ENCODE measurements around the gene SLC39A1. TPM values are rescaled to one million over a fixed set of nuclear protein-coding genes. Genes with fewer than 3 reads are reported as not detected.

Gene SLC39A1
- total RNA-seq, 1 experiment from 2014 or later = 124 TPM

DNA sequence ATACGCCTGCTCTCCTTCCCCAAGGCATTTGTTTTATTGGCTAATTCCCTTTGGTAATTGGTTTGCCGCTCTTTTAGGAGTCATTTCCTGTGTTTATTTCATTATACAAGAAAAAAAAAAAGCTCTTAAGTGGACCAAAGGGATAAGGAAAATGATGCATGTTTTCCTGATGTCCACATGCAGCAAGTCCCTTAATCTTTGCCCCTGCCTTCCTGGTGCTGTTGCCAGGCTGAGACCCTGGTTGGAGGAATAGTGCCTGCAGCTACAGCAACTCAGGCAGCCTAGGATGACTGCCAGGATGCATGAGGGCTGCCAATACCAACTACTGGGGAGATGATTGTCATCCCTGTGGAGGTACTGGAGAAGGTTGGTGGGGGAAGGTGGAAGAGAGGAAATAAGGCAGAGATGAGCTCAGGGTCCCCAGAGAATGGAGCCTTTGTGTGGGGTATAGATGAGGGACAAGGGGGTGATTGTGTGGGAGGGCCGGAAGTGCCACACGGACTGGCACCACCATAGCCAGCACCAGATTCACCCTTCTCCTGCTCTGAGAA is 34.5 kb downstream of the SLC39A1 start:
- no TSS peak for BruUV-seq (replicated peaks)
- H3K4me1 Mint-ChIP-seq (ENCODE audit: insufficient read depth, unreplicated experiment) = peaks cover 2% of the 10 kb centered on the region
- H3K4me3 Mint-ChIP-seq (ENCODE audit: unreplicated experiment) = no peak overlapping the region
- H3K9me3 Mint-ChIP-seq (ENCODE audit: unreplicated experiment) = no peaks in the 10 kb centered on the region
- no peak for DNase-seq (ENCODE audit: unreplicated experiment)
- TF ChIP-seq, protein P1, sequence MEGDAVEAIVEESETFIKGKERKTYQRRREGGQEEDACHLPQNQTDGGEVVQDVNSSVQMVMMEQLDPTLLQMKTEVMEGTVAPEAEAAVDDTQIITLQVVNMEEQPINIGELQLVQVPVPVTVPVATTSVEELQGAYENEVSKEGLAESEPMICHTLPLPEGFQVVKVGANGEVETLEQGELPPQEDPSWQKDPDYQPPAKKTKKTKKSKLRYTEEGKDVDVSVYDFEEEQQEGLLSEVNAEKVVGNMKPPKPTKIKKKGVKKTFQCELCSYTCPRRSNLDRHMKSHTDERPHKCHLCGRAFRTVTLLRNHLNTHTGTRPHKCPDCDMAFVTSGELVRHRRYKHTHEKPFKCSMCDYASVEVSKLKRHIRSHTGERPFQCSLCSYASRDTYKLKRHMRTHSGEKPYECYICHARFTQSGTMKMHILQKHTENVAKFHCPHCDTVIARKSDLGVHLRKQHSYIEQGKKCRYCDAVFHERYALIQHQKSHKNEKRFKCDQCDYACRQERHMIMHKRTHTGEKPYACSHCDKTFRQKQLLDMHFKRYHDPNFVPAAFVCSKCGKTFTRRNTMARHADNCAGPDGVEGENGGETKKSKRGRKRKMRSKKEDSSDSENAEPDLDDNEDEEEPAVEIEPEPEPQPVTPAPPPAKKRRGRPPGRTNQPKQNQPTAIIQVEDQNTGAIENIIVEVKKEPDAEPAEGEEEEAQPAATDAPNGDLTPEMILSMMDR (IDR thresholded peaks at IDR 0.05; ENCODE audit: unreplicated experiment) = no peak
- H3K36me3 Mint-ChIP-seq (ENCODE audit: insufficient read depth, unreplicated experiment) = peaks cover 38% of the 10 kb centered on the region
- no peaks in the 10 kb centered on the region for H3K27me3 Mint-ChIP-seq (ENCODE audit: insufficient read depth, unreplicated experiment)
- ChIA-PET POLR2A (interaction anchor here (1.0 to 3.7 kb wide), 5 partner anchors 10 to 57 kb away, joined by 3 to 9 read pairs (median 4); partner anchors contain the start of genes CRTC2, RAB13 and SLC39A1), CTCF (interaction anchor here (1.2 to 1.8 kb wide), 2 partner anchors 9 to 16 kb away, joined by 7 to 9 read pairs; no protein-coding TSS in a partner anchor)
- intact Hi-C loops (cut with micrococcal nuclease) = no loop called here
- no peak overlapping the region for H3K27ac Mint-ChIP-seq (ENCODE audit: low read depth, unreplicated experiment)

GRCh38 chr1:153928245-153928644 is 35.1 kb downstream of the SLC39A1 start:
- BruUV-seq (replicated peaks) = no TSS peak
- ChIA-PET CTCF (interaction anchor here (0.7 to 1.2 kb wide), 2 partner anchors 9 to 35 kb away, joined by 3 to 7 read pairs; partner anchors contain the start of gene SLC39A1), POLR2A (interaction anchor here (0.7 to 3.7 kb wide), 6 partner anchors 11 to 201 kb away, joined by 3 to 9 read pairs (median 3); partner anchors contain the start of genes CRTC2, RAB13 and SLC39A1)
- TF ChIP-seq, protein P1 (IDR thresholded peaks at IDR 0.05; ENCODE audit: unreplicated experiment) = no peak
- Mint-ChIP-seq H3K27ac (ENCODE audit: low read depth, unreplicated experiment) (no peak overlapping the region), H3K9me3 (ENCODE audit: unreplicated experiment) (no peaks in the 10 kb centered on the region), H3K4me3 (ENCODE audit: unreplicated experiment) (no peak overlapping the region), H3K27me3 (ENCODE audit: insufficient read depth, unreplicated experiment) (no peaks in the 10 kb centered on the region), H3K4me1 (ENCODE audit: insufficient read depth, unreplicated experiment) (peaks cover 5% of the 10 kb centered on the region), H3K36me3 (ENCODE audit: insufficient read depth, unreplicated experiment) (peaks cover 34% of the 10 kb centered on the region)
- DNase-seq (ENCODE audit: unreplicated experiment) = no peak
- intact Hi-C loops (cut with micrococcal nuclease) = no loop called here

DNA sequence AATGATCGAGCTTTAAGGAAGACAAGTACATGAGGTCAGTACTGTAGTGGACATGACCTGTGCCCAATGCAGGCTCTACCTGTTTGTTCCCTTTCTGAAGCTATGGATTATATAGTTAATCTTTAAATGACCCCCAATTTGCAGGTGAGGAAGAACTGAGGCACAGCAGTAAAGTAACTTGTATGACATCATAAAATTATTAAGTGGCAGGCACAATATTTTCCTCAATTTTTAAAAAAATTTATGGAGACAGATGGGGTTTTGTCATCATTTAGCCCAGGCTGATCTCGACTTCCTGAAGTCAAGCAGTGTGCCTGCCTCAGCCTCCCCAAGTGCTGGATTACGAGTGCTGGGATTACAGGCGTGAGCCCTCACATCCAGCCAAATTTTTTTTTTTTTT is 36.9 kb downstream of the SLC39A1 start:
- no peak overlapping the region for H3K4me3 Mint-ChIP-seq (ENCODE audit: unreplicated experiment)
- intact Hi-C loops (cut with micrococcal nuclease) = no loop called here
- TF ChIP-seq, protein P1 (IDR thresholded peaks at IDR 0.05; ENCODE audit: unreplicated experiment) = no peak
- H3K27me3 Mint-ChIP-seq (ENCODE audit: insufficient read depth, unreplicated experiment) = no peaks in the 10 kb centered on the region
- BruUV-seq (replicated peaks) = no TSS peak
- no peak overlapping the region for H3K27ac Mint-ChIP-seq (ENCODE audit: low read depth, unreplicated experiment)
- DNase-seq (ENCODE audit: unreplicated experiment) = no peak
- ChIA-PET CTCF (interaction anchor here (1.1 kb wide), 1 partner anchor 20 kb away, joined by 6 read pairs; the partner anchor contains the start of gene DENND4B), POLR2A (interaction anchor here (7.5 to 7.8 kb wide), 2 partner anchors 19 to 36 kb away, joined by 98 to 117 read pairs; partner anchors contain the start of genes DENND4B and SLC39A1)
- peaks cover 22% of the 10 kb centered on the region for H3K36me3 Mint-ChIP-seq (ENCODE audit: insufficient read depth, unreplicated experiment)
- H3K9me3 Mint-ChIP-seq (ENCODE audit: unreplicated experiment) = no peaks in the 10 kb centered on the region
- peaks cover 9% of the 10 kb centered on the region for H3K4me1 Mint-ChIP-seq (ENCODE audit: insufficient read depth, unreplicated experiment)
